Astrocyte of the cerebellum (primary cell): ENCODE measurements around the gene LRP1-AS.

Experiments used
- DNase-seq: peaks from one replicate; pipeline ENCODE4 v3.0.0-alpha.2; 2011; ENCODE audit warnings: low read depth
- H3K4me3 ChIP-seq: 2 replicates; pipeline ENCODE4 v1.5.1; 2011; ENCODE audit warnings: mild to moderate bottlenecking, low read depth, low read length, moderate library complexity
- CTCF ChIP-seq: IDR thresholded peaks from 2 replicates; pipeline ENCODE4 v1.5.1; 2012; ENCODE audit warnings: low read length, low read depth, moderate library complexity, mild to moderate bottlenecking; ENCODE audit errors: missing control alignments
- in situ Hi-C: cut with HindIII; loops from 2 replicates; pipeline ENCODE4 v1.10.0; 2017; ENCODE audit warnings: low sequenced_read_pairs

LRP1-AS gene

GRCh38 chr12:57119294-57120085, 27.9 kb downstream of the LRP1-AS start:
- in situ Hi-C loops, result no loop called here
- no peak for TF ChIP-seq CTCF
- no peak overlapping the region for H3K4me3 ChIP-seq
- no peak for DNase-seq

- TF ChIP-seq CTCF, result no peak
- no peak overlapping the region for H3K4me3 ChIP-seq
- in situ Hi-C loops, result no loop called here
- no peak for DNase-seq
These were observed 28.6 kb downstream of the LRP1-AS start for GRCh38 chr12:57118711-57119271.

- in situ Hi-C loops, result no loop called here
- H3K4me3 ChIP-seq, result no peak overlapping the region
- no peak for DNase-seq
- no peak for TF ChIP-seq CTCF
These were observed 30.7 kb downstream of the LRP1-AS start for GRCh38 chr12:57116580-57117281.

GRCh38 chr12:57112492-57113294, 34.7 kb downstream of the LRP1-AS start:
- in situ Hi-C loops, result no loop called here
- DNase-seq, result no peak
- peak; percentile 80 for TF ChIP-seq CTCF
- no peak overlapping the region for H3K4me3 ChIP-seq

- in situ Hi-C loops, result no loop called here
- DNase-seq, result no peak
- no peak for TF ChIP-seq CTCF
- H3K4me3 ChIP-seq, result peak within 1 kb of the TSS; percentile 31
These were observed 36.2 kb downstream of the LRP1-AS start, which contains the start of gene STAT6 for GRCh38 chr12:57111031-57111734. TSS of gene STAT6 (minus strand) at chr12:57111362. CDS start at chr12:57108278, 3,084 bp downstream.
